Spleen (tissue), 13 donors: ENCODE data around the gene SLC8A3. TPM values are rescaled to one million over a fixed set of nuclear protein-coding genes. Genes with fewer than 3 reads are reported as not detected.
A peak's percentile ranks its signal among the peaks of the same experiment; 100 is the strongest.
"Not testable (repeated sequence)": the region's sequence is repeated elsewhere in the genome, so short reads cannot be mapped to it uniquely, and the experiment has no call there.

ENCODE experiments used
- DNase-seq: peaks from one replicate; pipeline ENCODE4 v3.0.0-alpha.2; 2020
- H3K27ac ChIP-seq, 8 donors: fragments of 200-600 bp; sonication (generic) in 7 of 8; 1 replicate in 4 of 8; 2 replicates in 4 of 8; pipeline versions ENCODE4 v1.5.0 to v1.8.0; 2016 to 2021; ENCODE audit warnings: inconsistent platforms in 4 of 8, mild to moderate bottlenecking in 4 of 8, moderate library complexity in 1 of 8
- H3K27me3 ChIP-seq, 7 donors: fragments of 200-600 bp; sonication (generic) in 6 of 7; replicated peaks in 1 of 7; 1 replicate in 4 of 7; 2 replicates in 3 of 7; pipeline versions ENCODE4 v1.5.0 to v1.8.0; 2016 to 2021; ENCODE audit warnings: inconsistent platforms in 3 of 7, mild to moderate bottlenecking in 1 of 7
- H3K36me3 ChIP-seq, 6 donors: fragments of 200-600 bp; sonication (generic) in 5 of 6; 1 replicate in 4 of 6; 2 replicates in 2 of 6; pipeline versions ENCODE4 v1.5.0 to v1.8.0; 2016 to 2021; ENCODE audit warnings: inconsistent platforms in 2 of 6
- H3K4me1 ChIP-seq, 6 donors: fragments of 200-600 bp; sonication (generic) in 5 of 6; 1 replicate in 3 of 6; 2 replicates in 3 of 6; pipeline versions ENCODE4 v1.5.0 to v1.8.0; 2016 to 2021; ENCODE audit warnings: inconsistent platforms in 3 of 6
- H3K4me3 ChIP-seq, 8 donors: fragments of 200-600 bp; sonication (generic) in 7 of 8; 1 replicate in 4 of 8; 2 replicates in 4 of 8; pipeline versions ENCODE4 v1.5.0 to v1.8.0; 2016 to 2021; ENCODE audit warnings: inconsistent platforms in 4 of 8, mild to moderate bottlenecking in 4 of 8, moderate library complexity in 2 of 8
- H3K9me3 ChIP-seq, 8 donors: fragments of 200-600 bp; sonication (generic) in 7 of 8; 1 replicate in 4 of 8; 2 replicates in 4 of 8; pipeline versions ENCODE4 v1.5.0 to v1.8.0; 2016 to 2021; ENCODE audit warnings: inconsistent platforms in 4 of 8
- POLR2A ChIP-seq, 3 donors: fragments of 450-650 bp; IDR thresholded peaks; one replicate each; pipeline ENCODE4 v1.5.1; 2017; ENCODE audit warnings: antibody characterized with exemption in 3 of 3, mild to moderate bottlenecking in 1 of 3
- POLR2AphosphoS5 ChIP-seq, 3 donors: sonication (generic); formaldehyde crosslinking; IDR thresholded peaks; one replicate each; pipeline ENCODE4 v1.5.1; 2017; ENCODE audit warnings: antibody characterized with exemption in 3 of 3
- WGBS, 5 donors: extraction: QIAGEN DNeasy Blood & Tissue Kit in 3 of 5; methylation state at CpG; one replicate each; pipeline versions ENCODE4 v1.1.5 to v1.1.7; 2013 to 2018; 5-methylcytosine and 5-hydroxymethylcytosine counted together
- intact Hi-C: fragments of 100-400 bp; cut with DNase I; formaldehyde crosslinking; loops from one replicate; pipeline ENCODE4 v1.15.0; 2023; ENCODE audit warnings: low total_unique reads
- long read RNA-seq, 2 donors: transcript quantifications; one replicate each; lab custom pipeline, GENCODE V29; 2026
- polyA plus RNA-seq, 3 donors: library from polyadenylated mRNA; stranded (reverse); fragments of 200-250 nt; gene quantifications; one replicate each; pipeline ENCODE4 v1.2.1, GENCODE V29; 2013
- total RNA-seq, 7 donors: library from RNA; depleted of rRNA in 3 of 7; stranded (reverse); fragments of >200 nt in 3 of 7; fragmentation: NEBNext Ultra II Directional in 4 of 7; extraction: Animal tissue kit (Norgen Biotek cat#: 25700) in 4 of 7; gene quantifications; one replicate each; pipeline versions ENCODE4 v1.1.0 to v1.2.1, GENCODE V29; 2016 to 2021
- TF ChIP-seq, protein P1 (sequence below), 11 experiments: fragments of 200-600 bp in 7 of 11; fragments of 450-650 bp in 4 of 11; sonication (generic) in 4 of 11; IDR thresholded peaks in 8 of 11; conservative IDR thresholded peaks in 3 of 11; 1 replicate in 7 of 11; 2 replicates in 4 of 11; pipeline versions ENCODE4 v1.4.0 to v1.8.0; 2016 to 2021; ENCODE audit warnings: antibody characterized with exemption in 11 of 11, inconsistent platforms in 4 of 11, mild to moderate bottlenecking in 1 of 11
- donor health status: healthy with polysubstance abuse.
- donor health status: DM: no; HTN: no; CAD: no; lungs with moderate emphysema.
- donor health status: DM: no; HTN: no; CAD: no.
- donor health status: Bipolar disorder and iron deficiency.
- donor health status: healthy.
- donor health status: DM: no; HTN: no; CAD: no.
- donor health status: DM: yes; HTN: yes; CAD: no.

The SLC8A3 gene, protein sequence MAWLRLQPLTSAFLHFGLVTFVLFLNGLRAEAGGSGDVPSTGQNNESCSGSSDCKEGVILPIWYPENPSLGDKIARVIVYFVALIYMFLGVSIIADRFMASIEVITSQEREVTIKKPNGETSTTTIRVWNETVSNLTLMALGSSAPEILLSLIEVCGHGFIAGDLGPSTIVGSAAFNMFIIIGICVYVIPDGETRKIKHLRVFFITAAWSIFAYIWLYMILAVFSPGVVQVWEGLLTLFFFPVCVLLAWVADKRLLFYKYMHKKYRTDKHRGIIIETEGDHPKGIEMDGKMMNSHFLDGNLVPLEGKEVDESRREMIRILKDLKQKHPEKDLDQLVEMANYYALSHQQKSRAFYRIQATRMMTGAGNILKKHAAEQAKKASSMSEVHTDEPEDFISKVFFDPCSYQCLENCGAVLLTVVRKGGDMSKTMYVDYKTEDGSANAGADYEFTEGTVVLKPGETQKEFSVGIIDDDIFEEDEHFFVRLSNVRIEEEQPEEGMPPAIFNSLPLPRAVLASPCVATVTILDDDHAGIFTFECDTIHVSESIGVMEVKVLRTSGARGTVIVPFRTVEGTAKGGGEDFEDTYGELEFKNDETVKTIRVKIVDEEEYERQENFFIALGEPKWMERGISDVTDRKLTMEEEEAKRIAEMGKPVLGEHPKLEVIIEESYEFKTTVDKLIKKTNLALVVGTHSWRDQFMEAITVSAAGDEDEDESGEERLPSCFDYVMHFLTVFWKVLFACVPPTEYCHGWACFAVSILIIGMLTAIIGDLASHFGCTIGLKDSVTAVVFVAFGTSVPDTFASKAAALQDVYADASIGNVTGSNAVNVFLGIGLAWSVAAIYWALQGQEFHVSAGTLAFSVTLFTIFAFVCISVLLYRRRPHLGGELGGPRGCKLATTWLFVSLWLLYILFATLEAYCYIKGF
- under 1 TPM; 0.19 to 0.52 (median 0.33) TPM for total RNA-seq
- polyA plus RNA-seq: not detected
- long read RNA-seq, donor 1: 0 reads
- long read RNA-seq, donor 2: 0 reads

DNA sequence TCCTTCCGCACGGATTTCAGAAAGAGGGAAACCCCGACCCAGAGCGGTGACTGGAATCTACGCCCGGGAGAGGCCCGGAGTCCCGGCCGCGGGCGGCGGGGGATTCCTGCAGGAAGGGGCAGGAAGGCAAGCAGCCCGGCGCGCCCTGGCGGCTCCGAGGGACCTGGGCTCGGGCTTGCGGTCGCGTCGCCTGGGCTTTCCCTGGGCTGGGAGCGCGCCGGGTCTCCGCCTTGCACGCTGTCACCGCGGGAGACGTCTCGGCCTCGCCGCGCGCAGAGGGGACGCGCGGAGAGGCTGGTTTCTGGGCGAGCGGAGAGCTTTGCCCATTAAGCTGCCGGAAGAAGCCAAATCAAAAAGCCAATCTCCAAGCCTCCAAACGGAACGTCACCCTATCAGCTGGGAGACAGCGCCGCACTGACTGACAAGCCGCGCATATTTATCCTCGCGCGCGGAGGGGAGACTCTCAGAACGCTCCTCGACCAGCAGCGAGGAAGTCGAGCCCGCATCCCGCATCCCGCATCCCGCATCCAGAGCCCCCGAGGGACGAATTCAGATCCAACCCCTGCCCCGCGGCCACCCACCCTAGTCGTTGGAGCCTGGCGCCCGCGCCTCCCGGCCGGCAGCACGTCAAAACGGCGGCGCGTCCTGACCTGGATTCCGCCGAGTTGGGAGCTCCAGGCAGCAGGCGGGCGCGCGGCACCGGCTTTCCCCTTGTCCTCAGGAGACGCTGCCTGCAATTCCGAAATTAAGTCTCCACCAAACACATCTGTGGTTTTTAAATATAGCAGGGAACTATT, at the start of gene SLC8A3:
TSS of gene SLC8A3 (minus strand) at position 293 of the 797 bp plus-strand sequence. CDS start 20,529 bp downstream, outside the sequence.
- Histone ChIP-seq H3K4me1 (peaks cover 3 to 37% (median 34%) of the 10 kb centered on the region in 6 donors), H3K4me3 (peak within 1 kb of the TSS; percentile 33 to 74 (median 48)), H3K36me3 (no peaks in the 10 kb centered on the region), H3K27me3 (peaks cover 0 to 85% (median 33%) of the 10 kb centered on the region in 7 donors), H3K27ac (no peak within 1 kb of the TSS), H3K9me3 (no peaks in the 10 kb centered on the region)
- TF ChIP-seq POLR2AphosphoS5 (IDR thresholded peaks at IDR 0.05) (no peak), POLR2A (IDR thresholded peaks at IDR 0.05) (no peak)
- TF ChIP-seq, protein P1, sequence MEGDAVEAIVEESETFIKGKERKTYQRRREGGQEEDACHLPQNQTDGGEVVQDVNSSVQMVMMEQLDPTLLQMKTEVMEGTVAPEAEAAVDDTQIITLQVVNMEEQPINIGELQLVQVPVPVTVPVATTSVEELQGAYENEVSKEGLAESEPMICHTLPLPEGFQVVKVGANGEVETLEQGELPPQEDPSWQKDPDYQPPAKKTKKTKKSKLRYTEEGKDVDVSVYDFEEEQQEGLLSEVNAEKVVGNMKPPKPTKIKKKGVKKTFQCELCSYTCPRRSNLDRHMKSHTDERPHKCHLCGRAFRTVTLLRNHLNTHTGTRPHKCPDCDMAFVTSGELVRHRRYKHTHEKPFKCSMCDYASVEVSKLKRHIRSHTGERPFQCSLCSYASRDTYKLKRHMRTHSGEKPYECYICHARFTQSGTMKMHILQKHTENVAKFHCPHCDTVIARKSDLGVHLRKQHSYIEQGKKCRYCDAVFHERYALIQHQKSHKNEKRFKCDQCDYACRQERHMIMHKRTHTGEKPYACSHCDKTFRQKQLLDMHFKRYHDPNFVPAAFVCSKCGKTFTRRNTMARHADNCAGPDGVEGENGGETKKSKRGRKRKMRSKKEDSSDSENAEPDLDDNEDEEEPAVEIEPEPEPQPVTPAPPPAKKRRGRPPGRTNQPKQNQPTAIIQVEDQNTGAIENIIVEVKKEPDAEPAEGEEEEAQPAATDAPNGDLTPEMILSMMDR (IDR thresholded peaks at IDR 0.05 in 8 of 11, conservative IDR thresholded peaks at IDR 0.05 in 3 of 11): no peak
- 0 to 1% (median 1%) methylated on average over 39 to 83 of the region's 83 CpGs for WGBS, 5 donors
- intact Hi-C loops: no loop called here
- peak; percentile 76 for DNase-seq

DNA sequence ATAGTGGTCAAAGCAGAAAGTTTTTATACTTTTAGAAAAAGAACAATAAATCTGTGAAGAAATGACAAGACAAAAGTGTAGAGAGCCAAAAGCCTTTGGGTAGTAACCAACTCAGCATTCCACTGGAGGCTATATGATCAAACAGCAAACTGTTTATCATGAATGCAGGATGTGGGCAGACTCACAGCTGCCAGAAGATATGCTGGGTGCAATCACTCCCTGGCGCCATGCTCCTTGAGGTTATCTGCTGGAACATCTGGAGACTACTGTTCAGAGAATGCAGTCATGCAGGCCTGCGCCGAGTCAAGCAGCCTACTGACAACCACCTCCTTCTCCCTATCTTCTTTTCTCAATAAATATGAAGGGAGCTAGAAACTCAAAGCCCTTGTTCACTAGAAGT, 49.0 kb upstream of the SLC8A3 start:
- no peaks in the 10 kb centered on the region for H3K4me1 ChIP-seq
- WGBS, 5 donors: 75 to 91% (median 78%) methylated on average over 3 of the region's 3 CpGs
- peaks cover 0 to 25% (median 0%) of the 10 kb centered on the region in 7 donors for H3K27me3 ChIP-seq
- no peak overlapping the region for H3K4me3 ChIP-seq
- no peaks in the 10 kb centered on the region for H3K36me3 ChIP-seq
- TF ChIP-seq POLR2AphosphoS5 (IDR thresholded peaks at IDR 0.05): no peak
- no peak for TF ChIP-seq POLR2A (IDR thresholded peaks at IDR 0.05)
- TF ChIP-seq, protein P1 (IDR thresholded peaks at IDR 0.05 in 8 of 11, conservative IDR thresholded peaks at IDR 0.05 in 3 of 11): no peak
- no peak overlapping the region for H3K27ac ChIP-seq
- no peak for DNase-seq
- H3K9me3 ChIP-seq: peaks cover 0 to 5% (median 0%) of the 10 kb centered on the region in 8 donors
- intact Hi-C loops: no loop called here

DNA sequence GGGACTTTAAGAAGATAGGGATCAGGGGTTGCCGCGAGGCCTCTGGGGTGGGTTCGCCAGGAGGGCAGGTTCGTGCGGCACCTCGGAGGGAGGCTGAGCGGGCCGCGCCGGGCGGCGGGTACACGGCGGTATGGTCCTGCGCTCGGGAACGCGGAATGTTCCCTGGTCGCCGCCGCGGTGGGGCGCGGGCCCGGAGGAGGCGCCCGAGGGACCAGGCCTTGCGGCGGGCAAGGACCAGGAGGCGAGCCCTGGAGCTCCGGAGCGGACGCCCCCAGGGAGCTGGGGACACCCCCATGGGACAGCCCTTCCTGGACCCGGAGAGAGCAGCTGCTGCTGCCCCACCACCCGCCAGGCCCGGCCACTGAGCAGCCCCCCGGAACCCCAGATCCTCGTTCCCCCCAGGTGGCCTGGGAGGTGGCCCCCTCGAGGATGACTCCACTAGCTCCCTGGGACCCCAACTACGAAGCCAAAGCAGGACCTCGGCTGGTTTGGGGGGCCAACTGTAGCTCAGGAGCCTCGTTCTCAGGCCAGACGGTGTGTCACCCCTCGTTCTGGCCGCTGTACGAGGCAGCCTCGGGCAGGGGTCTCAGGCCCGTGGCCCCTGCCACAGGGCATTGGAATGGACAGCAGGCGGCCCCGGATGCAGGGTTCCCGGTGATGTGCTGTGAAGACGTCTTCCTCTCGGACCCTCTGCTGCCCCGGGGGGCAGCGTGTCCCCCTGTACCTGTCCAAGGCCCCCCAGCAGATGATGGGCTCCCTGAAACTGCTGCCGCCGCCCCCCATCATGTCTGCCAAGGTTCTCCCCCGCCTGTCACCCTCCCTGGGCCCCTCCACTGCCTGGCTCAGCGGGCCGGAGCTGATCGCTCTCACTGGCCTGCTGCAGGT, 45.6 kb upstream of the SLC8A3 start:
- Histone ChIP-seq H3K27ac (no peak overlapping the region), H3K4me3 (no peak overlapping the region), H3K36me3 (no peaks in the 10 kb centered on the region), H3K9me3 (no peaks in the 10 kb centered on the region), H3K27me3 (peaks cover 0 to 25% (median 0%) of the 10 kb centered on the region in 7 donors), H3K4me1 (no peaks in the 10 kb centered on the region)
- no peak for DNase-seq
- WGBS, 5 donors: 81 to 95% (median 90%) methylated on average over 44 to 61 of the region's 61 CpGs
- intact Hi-C loops: no loop called here
- TF ChIP-seq POLR2AphosphoS5 (IDR thresholded peaks at IDR 0.05): no peak
- TF ChIP-seq, protein P1 (IDR thresholded peaks at IDR 0.05 in 8 of 11, conservative IDR thresholded peaks at IDR 0.05 in 3 of 11): no peak
- no peak for TF ChIP-seq POLR2A (IDR thresholded peaks at IDR 0.05)

DNA sequence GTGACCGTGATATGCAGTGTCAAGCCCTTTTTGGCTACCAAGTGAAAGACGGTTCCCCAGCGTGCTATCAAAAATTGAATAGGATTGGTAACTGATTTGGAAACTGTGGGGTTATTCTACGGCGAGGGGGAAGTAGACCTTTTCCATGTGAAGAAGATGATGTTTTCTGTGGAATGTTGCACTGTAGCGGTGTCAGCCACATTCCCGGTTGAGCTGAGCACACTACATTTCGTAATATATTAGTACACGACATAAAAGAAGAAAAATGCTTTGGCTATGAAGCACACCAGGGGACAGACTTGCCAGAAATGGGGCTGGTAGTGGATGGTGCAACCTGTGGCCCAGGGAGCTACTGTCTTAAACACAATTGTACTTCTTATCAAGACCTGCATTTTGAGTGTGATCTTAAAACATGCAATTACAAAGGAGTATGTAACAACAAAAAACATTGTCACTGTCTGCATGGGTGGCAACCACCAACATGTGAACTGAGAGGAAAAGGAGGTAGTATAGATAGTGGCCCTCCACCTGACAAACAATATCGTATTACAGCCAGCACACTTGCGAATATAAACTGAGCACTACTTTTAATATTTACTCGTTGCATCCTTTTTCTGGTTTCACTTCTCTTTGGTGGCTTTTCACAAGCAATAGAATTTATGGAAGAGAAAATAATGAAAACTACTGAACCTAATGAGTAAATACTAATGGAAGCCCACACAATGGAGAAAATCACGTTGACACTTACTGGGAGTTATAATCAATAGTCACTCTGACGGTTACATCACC, 43.2 kb upstream of the SLC8A3 start:
- WGBS, 5 donors: 78 to 85% (median 81%) methylated on average over 14 of the region's 14 CpGs
- H3K9me3 ChIP-seq, H3K36me3 ChIP-seq, H3K4me1 ChIP-seq, H3K27ac ChIP-seq, H3K4me3 ChIP-seq, intact Hi-C loops, DNase-seq: not testable (repeated sequence)
- H3K27me3 ChIP-seq: peaks cover 0 to 18% (median 0%) of the 10 kb centered on the region in 7 donors

DNA sequence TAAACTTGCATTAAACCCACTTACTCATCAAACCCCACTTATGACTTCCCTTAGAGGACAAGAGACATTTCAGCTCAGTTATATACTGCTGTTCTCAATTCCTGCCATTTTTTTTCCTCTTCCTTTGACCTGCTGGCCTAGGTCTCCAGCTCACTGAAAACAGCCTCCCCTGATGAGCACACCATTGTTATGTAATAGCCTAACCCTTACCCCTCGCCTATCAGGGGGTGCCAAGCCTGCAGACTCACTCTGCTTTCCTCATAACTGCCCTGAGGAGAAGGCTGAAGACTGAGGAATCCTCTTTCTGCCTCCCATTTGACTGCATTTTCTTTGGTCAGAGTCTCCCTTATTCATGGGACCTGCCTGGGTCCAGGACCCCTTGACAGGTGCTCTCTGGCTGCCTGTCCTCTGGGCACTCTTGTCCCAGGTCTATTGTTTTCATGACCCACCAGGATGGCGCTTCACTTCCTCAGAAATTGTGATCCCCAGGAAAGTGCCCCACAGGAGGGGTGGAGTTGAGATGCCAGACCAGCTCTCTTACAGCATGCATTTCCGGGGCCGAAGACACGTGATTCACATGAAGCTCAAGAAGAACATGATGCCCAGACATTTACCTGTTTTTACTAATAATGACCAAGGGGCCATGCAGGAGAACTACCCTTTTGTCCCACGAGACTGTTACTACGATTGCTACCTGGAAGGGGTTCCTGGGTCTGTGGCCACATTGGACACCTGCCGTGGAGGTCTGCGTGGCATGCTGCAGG, 41.3 kb upstream of the SLC8A3 start:
- intact Hi-C loops, H3K27ac ChIP-seq, H3K4me1 ChIP-seq, H3K36me3 ChIP-seq, H3K4me3 ChIP-seq, DNase-seq, H3K9me3 ChIP-seq: not testable (repeated sequence)
- WGBS, 5 donors: 74 to 84% (median 82%) methylated on average over 8 to 9 of the region's 9 CpGs
- H3K27me3 ChIP-seq: peaks cover 0 to 27% (median 0%) of the 10 kb centered on the region in 7 donors
